ENCODE data around the gene SPNS2.

SPNS2 gene

GRCh38 chr17:4566785-4567184, 68.1 kb downstream of the SPNS2 start:
- TF ChIP-seq, protein P1, sequence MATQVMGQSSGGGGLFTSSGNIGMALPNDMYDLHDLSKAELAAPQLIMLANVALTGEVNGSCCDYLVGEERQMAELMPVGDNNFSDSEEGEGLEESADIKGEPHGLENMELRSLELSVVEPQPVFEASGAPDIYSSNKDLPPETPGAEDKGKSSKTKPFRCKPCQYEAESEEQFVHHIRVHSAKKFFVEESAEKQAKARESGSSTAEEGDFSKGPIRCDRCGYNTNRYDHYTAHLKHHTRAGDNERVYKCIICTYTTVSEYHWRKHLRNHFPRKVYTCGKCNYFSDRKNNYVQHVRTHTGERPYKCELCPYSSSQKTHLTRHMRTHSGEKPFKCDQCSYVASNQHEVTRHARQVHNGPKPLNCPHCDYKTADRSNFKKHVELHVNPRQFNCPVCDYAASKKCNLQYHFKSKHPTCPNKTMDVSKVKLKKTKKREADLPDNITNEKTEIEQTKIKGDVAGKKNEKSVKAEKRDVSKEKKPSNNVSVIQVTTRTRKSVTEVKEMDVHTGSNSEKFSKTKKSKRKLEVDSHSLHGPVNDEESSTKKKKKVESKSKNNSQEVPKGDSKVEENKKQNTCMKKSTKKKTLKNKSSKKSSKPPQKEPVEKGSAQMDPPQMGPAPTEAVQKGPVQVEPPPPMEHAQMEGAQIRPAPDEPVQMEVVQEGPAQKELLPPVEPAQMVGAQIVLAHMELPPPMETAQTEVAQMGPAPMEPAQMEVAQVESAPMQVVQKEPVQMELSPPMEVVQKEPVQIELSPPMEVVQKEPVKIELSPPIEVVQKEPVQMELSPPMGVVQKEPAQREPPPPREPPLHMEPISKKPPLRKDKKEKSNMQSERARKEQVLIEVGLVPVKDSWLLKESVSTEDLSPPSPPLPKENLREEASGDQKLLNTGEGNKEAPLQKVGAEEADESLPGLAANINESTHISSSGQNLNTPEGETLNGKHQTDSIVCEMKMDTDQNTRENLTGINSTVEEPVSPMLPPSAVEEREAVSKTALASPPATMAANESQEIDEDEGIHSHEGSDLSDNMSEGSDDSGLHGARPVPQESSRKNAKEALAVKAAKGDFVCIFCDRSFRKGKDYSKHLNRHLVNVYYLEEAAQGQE (IDR thresholded peaks at IDR 0.05; ENCODE audit: low read depth), result no peak
- TF ChIP-seq RAD21 (IDR thresholded peaks at IDR 0.05; ENCODE audit: low read depth), result peak; percentile 87
- no peak for TF ChIP-seq MAX (IDR thresholded peaks at IDR 0.05)

DNA sequence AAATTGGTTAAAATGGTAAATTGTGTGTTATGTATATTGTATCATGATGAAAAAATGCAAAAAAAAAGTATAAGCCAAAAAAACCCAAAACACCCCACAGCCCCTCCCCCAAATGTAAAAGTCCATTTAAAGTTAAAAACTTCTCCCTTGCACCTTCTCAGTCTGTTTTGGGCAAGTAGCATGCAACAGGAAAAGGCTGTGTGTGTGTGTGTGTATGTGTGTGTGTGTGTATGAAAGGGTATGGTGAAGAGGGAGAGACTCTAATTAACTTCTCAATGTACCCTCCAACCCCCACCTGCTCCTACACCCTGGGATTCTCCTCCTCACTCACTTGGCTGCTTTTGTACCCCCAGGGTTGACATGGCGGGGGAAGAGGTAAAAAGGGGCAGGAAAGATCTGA, 70.9 kb downstream of the SPNS2 start:
- TF ChIP-seq NFIC (IDR thresholded peaks at IDR 0.05) (no peak), TCF12 (IDR thresholded peaks at IDR 0.05; ENCODE audit: low read depth) (no peak), EGR1 (IDR thresholded peaks at IDR 0.05) (no peak), ZBTB7A (IDR thresholded peaks at IDR 0.05; ENCODE audit: low read depth) (no peak), RAD21 (IDR thresholded peaks at IDR 0.05; ENCODE audit: low read depth) (no peak), CEBPB (IDR thresholded peaks at IDR 0.05) (no peak), YY1 (IDR thresholded peaks at IDR 0.05; ENCODE audit: low read depth) (no peak), MAX (IDR thresholded peaks at IDR 0.05) (no peak), CREB1 (IDR thresholded peaks at IDR 0.05; ENCODE audit: low read depth) (no peak), FOXM1 (IDR thresholded peaks at IDR 0.05; ENCODE audit: borderline replicate concordance, low read depth) (no peak), TEAD4 (IDR thresholded peaks at IDR 0.05) (no peak)
- TF ChIP-seq, protein P1 (IDR thresholded peaks at IDR 0.05; ENCODE audit: low read depth), result no peak

- TF ChIP-seq CREB1 (IDR thresholded peaks at IDR 0.05; ENCODE audit: low read depth) (no peak), NFIC (IDR thresholded peaks at IDR 0.05) (no peak), RAD21 (IDR thresholded peaks at IDR 0.05; ENCODE audit: low read depth) (no peak), TEAD4 (IDR thresholded peaks at IDR 0.05) (no peak), TAF1 (IDR thresholded peaks at IDR 0.05; ENCODE audit: low read depth) (no peak)
- TF ChIP-seq, protein P1 (IDR thresholded peaks at IDR 0.05; ENCODE audit: low read depth), result no peak
- TF ChIP-seq, protein P2, sequence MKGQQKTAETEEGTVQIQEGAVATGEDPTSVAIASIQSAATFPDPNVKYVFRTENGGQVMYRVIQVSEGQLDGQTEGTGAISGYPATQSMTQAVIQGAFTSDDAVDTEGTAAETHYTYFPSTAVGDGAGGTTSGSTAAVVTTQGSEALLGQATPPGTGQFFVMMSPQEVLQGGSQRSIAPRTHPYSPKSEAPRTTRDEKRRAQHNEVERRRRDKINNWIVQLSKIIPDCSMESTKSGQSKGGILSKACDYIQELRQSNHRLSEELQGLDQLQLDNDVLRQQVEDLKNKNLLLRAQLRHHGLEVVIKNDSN (IDR thresholded peaks at IDR 0.05), result no peak
Measured at GRCh38 chr17:4572131-4572530, 73.5 kb downstream of the SPNS2 start.

DNA sequence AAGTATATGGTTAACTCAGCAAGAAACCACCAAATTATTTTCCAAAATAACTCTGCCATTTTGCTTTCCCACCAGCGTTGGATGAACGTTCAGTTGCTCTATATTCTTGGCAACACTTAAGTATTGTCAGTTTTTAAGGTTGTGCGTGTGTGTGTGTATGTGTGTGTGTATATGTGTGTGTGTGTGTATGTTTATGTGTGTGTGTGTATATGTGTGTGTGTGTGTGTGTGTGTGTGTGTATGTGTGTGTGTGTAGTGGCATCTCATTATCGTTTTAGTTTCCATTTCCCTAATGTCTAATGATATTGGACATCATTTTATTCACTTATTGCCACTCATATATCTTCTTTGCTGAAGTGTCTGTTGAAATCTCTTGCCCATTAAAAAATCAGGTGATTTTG, 74.4 kb downstream of the SPNS2 start:
- TF ChIP-seq TAF1 (IDR thresholded peaks at IDR 0.05; ENCODE audit: low read depth) (no peak), EP300 (IDR thresholded peaks at IDR 0.05; ENCODE audit: borderline replicate concordance) (no peak), CEBPB (IDR thresholded peaks at IDR 0.05) (no peak), MAX (IDR thresholded peaks at IDR 0.05) (no peak), TEAD4 (IDR thresholded peaks at IDR 0.05) (no peak), FOXM1 (IDR thresholded peaks at IDR 0.05; ENCODE audit: borderline replicate concordance, low read depth) (no peak), YY1 (IDR thresholded peaks at IDR 0.05; ENCODE audit: low read depth) (no peak), TCF12 (IDR thresholded peaks at IDR 0.05; ENCODE audit: low read depth) (no peak), ZBTB7A (IDR thresholded peaks at IDR 0.05; ENCODE audit: low read depth) (no peak), RAD21 (IDR thresholded peaks at IDR 0.05; ENCODE audit: low read depth) (no peak), EGR1 (IDR thresholded peaks at IDR 0.05) (no peak), CREB1 (IDR thresholded peaks at IDR 0.05; ENCODE audit: low read depth) (no peak), NFIC (IDR thresholded peaks at IDR 0.05) (no peak)
- TF ChIP-seq, protein P2 (IDR thresholded peaks at IDR 0.05), result no peak
- TF ChIP-seq, protein P1 (IDR thresholded peaks at IDR 0.05; ENCODE audit: low read depth), result no peak
